ENCODE results near the gene ZNRD2. TPM values are rescaled to one million over a fixed set of nuclear protein-coding genes. Genes with fewer than 3 reads are reported as not detected.

Gene ZNRD2
- total RNA-seq, 1 donor from 2014 or later: 68.5 TPM

GRCh38 chr11:65565624-65566453, 4.4 kb upstream of the ZNRD2 start:
- Histone ChIP-seq H3K27ac (peak overlapping the region; percentile 18), H3K27me3 (no peaks in the 10 kb centered on the region), H3K4me1 (peaks cover 46% of the 10 kb centered on the region), H3K4me3 (no peak overlapping the region), H3K36me3 (no peaks in the 10 kb centered on the region), H3K9me3 (no peaks in the 10 kb centered on the region)
- intact Hi-C loops (cut with DNase I): no loop called here
- DNase-seq (ENCODE audit: extremely low spot score in 2 of 2): no peak
- no peak for TF ChIP-seq POLR2A (IDR thresholded peaks at IDR 0.05)
- no peak for TF ChIP-seq CTCF (IDR thresholded peaks at IDR 0.05)
- TF ChIP-seq POLR2AphosphoS5 (IDR thresholded peaks at IDR 0.05; ENCODE audit: insufficient read depth in 1 of 2, low read depth in 1 of 2): no peak

- intact Hi-C loops (cut with DNase I): no loop called here
- Histone ChIP-seq H3K4me1 (peaks cover 69% of the 10 kb centered on the region), H3K4me3 (peak overlapping the region; percentile 81 to 98), H3K36me3 (no peaks in the 10 kb centered on the region), H3K9me3 (no peaks in the 10 kb centered on the region), H3K27ac (peak overlapping the region; percentile 93), H3K27me3 (no peaks in the 10 kb centered on the region)
- TF ChIP-seq POLR2A (IDR thresholded peaks at IDR 0.05) (no peak), POLR2AphosphoS5 (IDR thresholded peaks at IDR 0.05; ENCODE audit: insufficient read depth in 1 of 2, low read depth in 1 of 2) (no peak), CTCF (IDR thresholded peaks at IDR 0.05) (no peak)
- no peak for DNase-seq (ENCODE audit: extremely low spot score in 2 of 2)
Observed at GRCh38 chr11:65569164-65569972, 909 bp upstream of the ZNRD2 start.

- peak overlapping the region; percentile 93 for H3K27ac ChIP-seq
- peak overlapping the region; percentile 81 to 98 for H3K4me3 ChIP-seq
- no peak for TF ChIP-seq POLR2A (IDR thresholded peaks at IDR 0.05)
- no peak for TF ChIP-seq CTCF (IDR thresholded peaks at IDR 0.05)
- no peak for TF ChIP-seq POLR2AphosphoS5 (IDR thresholded peaks at IDR 0.05; ENCODE audit: insufficient read depth in 1 of 2, low read depth in 1 of 2)
- peaks cover 81% of the 10 kb centered on the region for H3K4me1 ChIP-seq
- intact Hi-C loops (cut with DNase I): loop anchor here (5.0 kb wide), 1 partner anchor 41 kb away; the partner anchor contains the start of gene MAP3K11
- DNase-seq (ENCODE audit: extremely low spot score in 2 of 2): no peak
- no peaks in the 10 kb centered on the region for H3K27me3 ChIP-seq
- H3K36me3 ChIP-seq: no peaks in the 10 kb centered on the region
- no peaks in the 10 kb centered on the region for H3K9me3 ChIP-seq
Observed at GRCh38 chr11:65571420-65571819, 1.1 kb downstream of the ZNRD2 start.

GRCh38 chr11:65571940-65572339, 1.7 kb downstream of the ZNRD2 start:
- Histone ChIP-seq H3K9me3 (no peaks in the 10 kb centered on the region), H3K36me3 (no peaks in the 10 kb centered on the region), H3K4me3 (peak overlapping the region; percentile 81 to 98), H3K27me3 (no peaks in the 10 kb centered on the region), H3K27ac (peak overlapping the region; percentile 93), H3K4me1 (peaks cover 81% of the 10 kb centered on the region)
- intact Hi-C loops (cut with DNase I): loop anchor here (5.0 kb wide), 1 partner anchor 40 kb away; the partner anchor contains the start of gene MAP3K11
- TF ChIP-seq CTCF (IDR thresholded peaks at IDR 0.05) (no peak), POLR2AphosphoS5 (IDR thresholded peaks at IDR 0.05; ENCODE audit: insufficient read depth in 1 of 2, low read depth in 1 of 2) (no peak), POLR2A (IDR thresholded peaks at IDR 0.05) (no peak)
- DNase-seq (ENCODE audit: extremely low spot score in 2 of 2): no peak

All from vagina (tissue), 2 donors.